SHP77 (cell line): Measurements from ENCODE around the gene VHLL.
"Not testable (repeated sequence)": the region's sequence is repeated elsewhere in the genome, so short reads cannot be mapped to it uniquely, and the experiment has no call there.

Experiments
- DNase-seq, 2 experiments: peaks; one replicate each; lab custom pipeline; 2025; lab: John Stamatoyannopoulos, UW

The VHLL gene

GRCh38 chr1:156298852-156299357 is at the start of gene VHLL:
VHLL (minus strand) TSS chr1:156299307; CDS start chr1:156299189, 118 bp downstream.
- DNase-seq: no peak

- no peak for DNase-seq
Measured at GRCh38 chr1:156347331-156347730, 48.2 kb upstream of the VHLL start.

- DNase-seq: no peak
Measured at GRCh38 chr1:156346636-156347035, 47.5 kb upstream of the VHLL start.

- DNase-seq: not testable (repeated sequence)
Measured at GRCh38 chr1:156346035-156346434, 46.9 kb upstream of the VHLL start.

GRCh38 chr1:156344409-156344808 is 45.3 kb upstream of the VHLL start:
- DNase-seq: no peak

- no peak for DNase-seq
Measured at GRCh38 chr1:156342166-156342955, 43.3 kb upstream of the VHLL start.

- peak; percentile 100 for DNase-seq
Measured at GRCh38 chr1:156338180-156338976, 39.3 kb upstream of the VHLL start, which contains the start of the genes CCT3 and TSACC. CCT3 (minus strand) TSS chr1:156338292; CDS start chr1:156338184, 108 bp downstream. TSACC (plus strand) TSS chr1:156338526; CDS start chr1:156339758, 1,232 bp downstream.

GRCh38 chr1:156337888-156338179 is 38.7 kb upstream of the VHLL start:
- DNase-seq: peak in 1 of 2 experiments; percentile 66

GRCh38 chr1:156337052-156337887 is 38.2 kb upstream of the VHLL start:
- no peak for DNase-seq

- peak in 1 of 2 experiments; percentile 5 for DNase-seq
Measured at GRCh38 chr1:156336242-156336641, 37.1 kb upstream of the VHLL start.

GRCh38 chr1:156323179-156323578 is 24.1 kb upstream of the VHLL start:
- DNase-seq: not testable (repeated sequence)

GRCh38 chr1:156320560-156320959 is 21.5 kb upstream of the VHLL start:
- DNase-seq: no peak

GRCh38 chr1:156319664-156320063 is 20.6 kb upstream of the VHLL start:
- DNase-seq: no peak

- DNase-seq: no peak
Measured at GRCh38 chr1:156316909-156317308, 17.8 kb upstream of the VHLL start.

- no peak for DNase-seq
Measured at GRCh38 chr1:156310962-156311361, 11.9 kb upstream of the VHLL start.

GRCh38 chr1:156308078-156308477 is 9.0 kb upstream of the VHLL start:
- DNase-seq: no peak

GRCh38 chr1:156305215-156305614 is 6.1 kb upstream of the VHLL start:
- no peak for DNase-seq

GRCh38 chr1:156303241-156303640 is 4.1 kb upstream of the VHLL start:
- no peak for DNase-seq

- DNase-seq: peak; percentile 72 to 84
Measured at GRCh38 chr1:156295391-156295947, 3.6 kb downstream of the VHLL start, which contains the start of gene GLMP. GLMP (minus strand) TSS chr1:156295679; CDS start chr1:156295645, 34 bp downstream.

- no peak for DNase-seq
Measured at GRCh38 chr1:156293895-156294294, 5.2 kb downstream of the VHLL start.

- DNase-seq: no peak
Measured at GRCh38 chr1:156293098-156293434, 6.0 kb downstream of the VHLL start.
